SK-N-SH treated with all-trans-retinoic acid at 6 μM for 48 hours (cell line): ENCODE data around the gene FAM174A.

Source experiments
- ARNTL ChIP-seq: fragments of 450-650 bp; formaldehyde crosslinking; IDR thresholded peaks from 2 replicates; pipeline ENCODE4 v1.5.0; 2020; ENCODE audit warnings: low read depth, mild to moderate bottlenecking, moderate library complexity, borderline replicate concordance
- CREB5 ChIP-seq: fragments of 250-450 bp; sonication (Bioruptor Pico); IDR thresholded peaks from 2 replicates; pipeline ENCODE4 v1.5.1; 2020; ENCODE audit warnings: low read depth, mild to moderate bottlenecking, moderate library complexity
- PATZ1 ChIP-seq: fragments of 250-450 bp; sonication (Bioruptor Pico); IDR thresholded peaks from 2 replicates; pipeline ENCODE4 v1.8.0; 2020; ENCODE audit warnings: mild to moderate bottlenecking, moderate library complexity, borderline replicate concordance
- POU6F1 ChIP-seq: fragments of 250-450 bp; sonication (Bioruptor Pico); IDR thresholded peaks from 2 replicates; pipeline ENCODE4 v1.8.0; 2021; ENCODE audit warnings: low read depth, mild to moderate bottlenecking, moderate library complexity, borderline replicate concordance
- RARB ChIP-seq: fragments of 250-450 bp; sonication (Bioruptor Pico); IDR thresholded peaks from 2 replicates; pipeline ENCODE4 v1.8.0; 2021; ENCODE audit warnings: mild to moderate bottlenecking, moderate library complexity

GRCh38 chr5:100603141-100603540 is 68.0 kb downstream of the FAM174A start:
- TF ChIP-seq RARB (CRISPR knock-in tag) (no peak), POU6F1 (CRISPR knock-in tag) (no peak), CREB5 (CRISPR knock-in tag) (no peak), ARNTL (CRISPR knock-in tag) (no peak), PATZ1 (CRISPR knock-in tag) (no peak)
